Measurements from ENCODE around the gene GOLGA1.
"Not testable (repeated sequence)": the region's sequence is repeated elsewhere in the genome, so short reads cannot be mapped to it uniquely, and the experiment has no call there.

Gene GOLGA1

DNA sequence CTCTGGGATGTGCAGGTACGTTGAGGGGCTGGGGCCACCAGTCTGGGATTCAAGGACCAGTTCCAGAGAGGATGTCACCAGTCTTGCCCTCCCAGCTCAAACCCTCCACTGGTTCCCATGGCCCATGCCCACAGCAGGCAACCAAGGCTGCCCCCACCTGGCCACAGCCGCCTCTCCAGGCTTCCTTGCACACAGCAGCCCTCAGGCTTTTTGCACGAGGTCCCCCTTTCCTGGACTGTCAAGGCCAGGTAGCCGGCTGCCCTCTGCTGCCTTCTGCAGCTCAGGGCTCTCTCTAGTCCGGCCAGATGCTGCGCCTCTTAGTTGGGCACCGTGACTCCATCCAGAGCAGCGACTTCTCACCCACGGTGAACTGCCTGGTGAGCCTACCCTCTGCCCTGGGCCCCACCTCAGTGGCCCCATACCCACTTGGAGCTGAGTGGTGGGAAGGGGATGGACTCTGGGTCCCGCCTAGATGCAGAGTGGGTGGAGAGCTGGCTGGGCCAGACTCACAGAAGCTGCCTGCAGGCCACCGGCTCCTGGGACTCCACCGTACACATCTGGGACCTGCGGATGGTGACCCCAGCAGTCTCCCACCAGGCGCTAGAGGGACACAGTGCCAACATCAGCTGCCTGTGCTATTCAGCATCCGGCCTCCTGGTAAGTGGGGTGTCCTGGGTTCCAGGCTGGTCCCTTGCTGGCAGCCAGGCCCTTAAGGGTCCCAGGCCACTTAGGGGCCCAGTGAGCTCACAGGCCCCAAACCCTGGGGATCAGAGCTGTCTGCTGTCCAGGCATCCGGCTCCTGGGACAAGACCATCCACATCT is 84.7 kb downstream of the GOLGA1 start:
- DNase-seq: no peak

DNA sequence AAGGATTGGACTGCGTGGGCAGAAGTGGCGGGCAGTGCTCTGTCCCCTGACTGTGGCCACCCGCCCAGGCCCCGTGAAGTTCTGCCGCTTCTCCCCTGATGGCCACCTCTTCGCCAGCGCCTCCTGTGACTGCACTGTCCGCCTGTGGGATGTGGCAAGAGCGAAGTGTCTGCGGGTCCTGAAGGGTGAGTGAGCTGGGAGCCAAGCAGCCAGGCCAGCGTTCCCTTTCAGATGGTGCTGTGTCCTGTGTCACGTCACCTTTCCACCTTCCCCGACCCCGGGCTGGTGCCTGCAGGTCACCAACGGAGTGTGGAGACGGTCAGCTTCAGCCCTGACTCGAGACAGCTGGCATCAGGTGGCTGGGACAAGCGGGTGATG is 85.3 kb downstream of the GOLGA1 start:
- no peak for DNase-seq

DNA sequence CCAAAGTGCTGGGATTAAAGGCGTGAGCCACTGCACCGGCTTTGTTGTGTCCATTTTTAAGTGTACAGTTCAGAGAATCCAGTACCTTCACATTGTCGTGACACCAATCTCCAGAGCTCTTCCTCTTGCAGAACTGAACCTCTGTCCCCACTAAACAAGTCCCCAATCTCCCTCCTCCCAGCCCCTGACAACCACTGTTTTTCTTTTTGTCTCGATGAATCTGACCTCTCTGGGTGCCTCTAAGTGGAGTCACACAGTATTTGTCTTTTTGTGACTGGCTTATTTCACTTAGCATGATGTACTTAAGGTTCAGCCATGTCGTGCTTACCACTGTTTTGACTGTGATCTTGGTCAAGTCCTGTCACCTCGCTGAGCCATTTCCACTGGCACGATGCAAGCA is 86.1 kb downstream of the GOLGA1 start:
- DNase-seq: no peak

DNA sequence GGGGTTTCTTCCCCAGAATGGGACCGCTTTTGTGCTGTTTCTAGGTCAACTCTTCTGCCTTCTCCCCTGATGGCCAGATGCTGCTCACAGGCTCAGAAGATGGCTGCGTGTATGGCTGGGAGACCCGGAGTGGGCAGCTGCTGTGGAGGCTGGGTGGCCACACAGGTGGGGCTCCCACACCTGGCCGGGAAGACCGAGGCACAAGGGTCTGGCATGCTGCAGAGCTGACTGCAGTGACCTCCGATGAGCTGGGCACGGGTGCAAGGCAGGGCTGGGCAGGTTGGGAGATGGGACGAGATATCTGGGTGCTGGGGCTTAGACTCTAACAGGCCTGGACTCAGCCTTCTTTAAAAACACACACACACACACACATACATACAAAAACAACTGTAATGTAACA is 86.7 kb downstream of the GOLGA1 start:
- no peak for DNase-seq

DNA sequence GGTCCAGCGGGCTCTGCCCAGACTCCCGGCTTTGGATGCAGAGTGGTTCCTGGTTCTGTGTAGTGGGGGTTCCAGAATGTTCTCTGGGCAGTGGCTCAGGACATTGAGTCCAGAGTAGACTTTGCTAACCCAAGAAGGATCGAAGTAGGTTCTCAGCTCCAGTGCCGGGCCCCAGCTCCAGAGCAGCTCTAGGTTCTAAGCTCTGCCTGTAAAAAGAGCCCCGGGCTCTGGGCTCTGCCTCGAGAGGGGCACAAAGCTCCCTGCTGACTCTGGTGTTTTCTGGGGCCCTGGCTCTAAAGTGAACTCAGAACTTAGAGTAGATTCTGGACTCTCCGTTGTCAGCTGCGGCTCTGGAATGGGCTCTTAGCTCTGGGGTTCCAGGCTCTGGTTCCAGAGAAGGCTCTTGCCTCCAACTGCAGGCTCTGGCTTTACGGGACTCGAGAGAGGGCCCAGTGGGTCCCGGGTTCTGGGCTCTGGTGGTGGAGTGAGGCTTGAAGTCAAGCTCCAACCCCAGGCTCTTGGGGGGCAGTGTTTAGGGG is 87.2 kb downstream of the GOLGA1 start:
- no peak for DNase-seq

DNA sequence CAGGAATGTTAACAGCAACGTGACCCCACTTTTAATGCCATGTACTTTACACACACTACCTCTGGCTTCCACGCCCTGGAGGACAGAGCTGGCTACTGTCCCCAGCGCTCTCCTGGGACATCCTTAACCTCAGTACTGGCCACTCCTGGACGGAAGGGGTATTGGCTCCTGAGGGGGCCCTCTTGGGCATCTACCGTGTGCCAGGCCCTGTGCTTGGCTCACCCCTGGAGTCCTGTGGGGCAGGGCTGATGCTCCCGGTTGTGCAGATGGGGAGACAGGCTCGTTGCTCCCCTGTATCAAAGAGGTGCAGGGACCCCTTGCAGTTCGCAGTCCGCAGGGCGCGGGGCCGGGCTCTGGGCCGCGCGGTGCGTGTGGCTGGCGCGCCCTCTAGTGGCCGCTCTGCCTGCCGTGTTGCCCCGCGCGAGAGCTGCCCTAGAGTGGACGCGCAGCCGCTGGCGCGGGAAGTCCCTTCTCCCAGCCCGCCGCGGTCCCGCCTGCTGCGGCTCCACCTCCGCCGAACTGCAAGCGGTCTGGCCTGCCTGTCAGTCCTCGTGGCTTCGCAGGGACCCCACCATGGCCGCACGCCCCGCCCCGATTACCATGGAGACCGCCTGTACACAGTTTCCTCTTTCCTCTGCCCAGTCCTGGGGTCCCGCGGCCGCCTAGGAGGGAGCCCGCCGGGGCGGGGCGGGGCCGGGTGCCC is 87.9 kb downstream of the GOLGA1 start, which contains the start of gene WDR38:
Gene WDR38, plus strand, starts transcription at position 632 of the 703 bp plus-strand sequence. CDS start 72 bp downstream, outside the sequence.
- DNase-seq: peak; percentile 59

DNA sequence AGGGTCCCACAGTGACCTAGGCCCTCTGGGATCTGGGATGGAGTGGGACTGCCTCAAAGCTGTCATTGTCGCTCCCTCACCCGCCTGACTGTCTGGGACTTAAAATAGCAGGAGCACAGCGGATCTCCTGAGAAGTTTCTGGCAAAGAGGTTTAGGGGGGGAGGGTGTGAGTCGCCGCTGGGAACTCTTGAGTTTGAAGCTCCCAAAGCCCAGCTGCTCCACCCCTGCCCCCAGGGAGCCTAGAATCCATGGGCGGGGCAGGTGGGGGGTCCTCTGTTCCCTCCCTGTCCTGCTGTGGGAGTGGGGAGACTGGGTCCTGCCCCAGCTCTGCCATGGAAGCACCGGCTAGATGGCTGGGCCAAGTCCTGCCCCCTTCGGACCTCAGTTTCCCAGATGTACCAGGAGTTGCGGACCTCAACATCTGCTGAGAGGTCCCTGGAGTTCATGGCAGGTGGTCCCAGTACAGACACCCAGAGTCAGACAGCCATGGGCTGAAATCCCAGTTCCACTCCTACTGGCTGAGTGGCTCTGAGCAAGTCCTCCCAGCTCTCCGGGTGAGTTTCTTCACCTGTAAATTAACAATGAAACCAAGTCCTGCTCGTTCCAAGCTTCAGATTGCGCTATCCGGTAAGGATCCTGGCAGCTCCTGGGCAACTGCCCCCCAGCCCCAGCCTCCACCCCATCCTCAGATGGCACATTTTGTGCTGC is 88.6 kb downstream of the GOLGA1 start:
- no peak for DNase-seq

DNA sequence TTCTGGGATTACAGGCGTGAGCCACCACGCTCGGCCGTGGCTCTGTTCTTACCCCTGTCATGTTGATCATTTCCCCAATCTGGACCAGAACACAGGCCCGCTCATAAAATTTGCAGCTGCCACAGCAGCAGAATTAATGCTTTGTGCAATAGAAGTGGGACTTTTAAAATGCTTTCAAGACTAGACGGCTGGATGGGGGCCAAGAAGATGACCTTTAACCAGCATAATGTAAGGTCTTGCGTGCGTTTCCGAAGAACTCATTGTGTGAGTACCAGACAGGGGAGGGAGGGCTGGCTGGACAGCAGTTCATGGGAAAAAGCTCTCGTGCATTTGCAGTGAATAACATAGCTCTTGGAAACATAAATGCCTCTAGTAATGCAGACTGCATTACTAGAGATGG is 91.1 kb downstream of the GOLGA1 start:
- DNase-seq: peak; percentile 56

DNA sequence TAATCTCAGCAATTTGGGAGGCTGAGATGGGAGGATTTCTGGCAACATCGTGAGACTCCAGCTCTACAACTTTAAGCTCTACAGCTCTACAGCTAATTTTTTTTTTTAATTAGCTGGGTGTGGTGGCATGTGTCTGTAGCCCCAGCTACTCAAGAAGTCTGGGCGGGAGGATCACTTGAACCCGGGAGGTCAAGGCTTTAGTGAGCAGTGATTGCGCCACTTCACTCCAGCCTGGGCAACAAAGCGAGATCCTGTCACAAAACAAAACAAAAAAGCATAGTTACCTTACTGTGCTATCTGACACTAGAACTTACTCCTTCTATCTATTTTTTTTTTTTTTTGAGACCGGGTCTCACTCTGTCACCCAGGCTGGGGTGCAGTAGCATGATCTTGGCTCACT is 93.9 kb downstream of the GOLGA1 start:
- DNase-seq: no peak

DNA sequence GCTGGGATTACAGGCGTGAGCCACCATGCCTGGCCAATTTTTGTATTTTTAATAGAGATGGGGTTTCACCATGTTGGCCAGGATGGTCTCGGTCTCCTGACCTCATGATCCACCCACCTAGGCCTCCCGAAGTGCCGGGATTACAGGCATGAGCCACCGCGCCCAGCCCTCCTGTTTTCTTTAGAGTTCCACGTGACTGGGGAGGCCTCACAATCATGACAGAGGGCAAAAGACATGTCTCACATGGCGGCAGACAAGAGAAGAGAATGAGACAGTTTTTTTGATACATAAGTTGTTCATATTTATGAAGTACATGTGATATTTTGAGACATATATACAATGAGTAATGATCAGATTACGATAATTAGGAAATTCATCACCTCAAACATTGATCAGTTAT is 94.4 kb downstream of the GOLGA1 start:
- not testable (repeated sequence) for DNase-seq

DNA sequence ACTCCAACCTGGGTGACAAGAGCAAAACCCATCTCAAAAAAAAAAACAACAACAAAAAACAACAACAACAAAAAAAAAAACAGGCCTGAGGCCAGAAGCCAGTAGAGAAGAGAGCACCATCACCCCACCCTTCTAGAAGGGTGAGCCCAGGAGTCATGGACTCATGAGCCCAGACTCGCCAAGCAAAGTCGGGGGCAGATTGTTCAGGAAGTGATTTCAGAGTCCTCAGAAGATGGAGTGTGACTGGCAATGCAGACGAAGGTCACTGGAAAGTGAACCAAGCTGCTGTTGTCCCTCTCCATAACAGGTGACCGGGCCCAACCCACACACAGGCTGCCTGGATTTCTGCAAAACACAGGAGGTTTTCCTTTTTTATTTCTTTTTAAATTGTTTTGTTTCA is 96.6 kb downstream of the GOLGA1 start:
- DNase-seq: no peak

DNA sequence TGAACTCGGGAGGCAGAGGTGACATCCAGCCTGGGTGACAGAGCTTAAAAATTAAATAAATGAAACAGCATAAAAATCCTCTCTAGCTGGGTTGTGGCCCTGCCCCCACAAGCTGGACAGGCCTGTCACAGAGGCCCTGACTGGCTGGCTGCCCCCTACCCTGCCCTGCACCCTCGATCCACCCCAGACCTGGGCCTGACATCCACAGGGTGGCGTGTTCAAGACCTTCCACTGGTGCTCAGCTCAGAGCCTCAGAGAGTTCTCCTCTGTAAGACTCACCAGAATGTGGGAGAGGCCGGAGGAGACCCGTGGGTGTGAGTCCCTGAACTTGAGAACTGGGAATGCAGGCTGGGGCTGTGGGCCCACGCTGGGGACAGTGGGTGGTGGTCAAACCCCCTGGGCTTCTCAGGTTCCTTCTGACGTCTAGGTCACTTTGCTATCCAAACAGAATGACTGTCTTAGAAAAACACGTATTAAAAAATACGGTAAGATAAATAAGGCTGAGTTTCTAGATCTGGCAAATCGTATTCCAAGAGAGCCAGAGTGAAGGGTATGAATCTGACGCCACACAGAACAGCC is 97.3 kb downstream of the GOLGA1 start:
- no peak for DNase-seq

DNA sequence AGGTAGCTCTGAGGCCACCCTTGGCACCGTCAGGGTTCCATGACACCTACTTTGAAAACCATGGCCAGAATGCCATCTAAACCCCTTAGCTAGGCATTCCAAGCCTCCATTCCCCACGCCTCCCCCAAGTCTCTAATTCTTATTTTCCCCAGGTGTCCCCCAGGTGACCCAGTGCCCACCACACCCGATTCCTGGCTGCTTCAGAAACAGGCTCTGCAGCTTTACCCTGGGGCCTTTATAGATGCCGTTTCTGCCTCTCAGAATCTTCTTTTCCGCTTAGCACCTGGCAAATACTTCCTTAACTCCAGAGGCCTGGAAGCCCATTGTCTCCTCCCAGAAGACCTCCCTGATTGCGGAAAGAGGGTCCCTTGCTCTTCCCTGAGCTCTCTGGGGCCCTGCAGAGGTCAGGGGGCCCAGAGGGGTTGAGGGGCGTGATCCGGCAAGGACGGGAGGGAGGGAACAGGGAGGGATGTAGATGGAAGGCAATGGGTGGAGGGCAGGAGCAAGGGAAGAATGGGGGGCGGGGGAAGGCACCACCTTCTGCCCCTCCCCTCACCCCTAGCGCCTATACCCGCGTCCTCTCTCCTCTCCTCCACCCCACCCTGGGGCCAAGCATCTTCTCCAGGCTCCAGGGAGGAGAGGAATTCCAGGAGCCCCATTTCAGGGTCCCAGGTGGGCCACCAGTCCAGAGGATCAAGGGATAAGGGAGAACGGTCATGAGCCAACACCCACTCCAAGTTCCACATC is 99.6 kb downstream of the GOLGA1 start:
- no peak for DNase-seq

DNA sequence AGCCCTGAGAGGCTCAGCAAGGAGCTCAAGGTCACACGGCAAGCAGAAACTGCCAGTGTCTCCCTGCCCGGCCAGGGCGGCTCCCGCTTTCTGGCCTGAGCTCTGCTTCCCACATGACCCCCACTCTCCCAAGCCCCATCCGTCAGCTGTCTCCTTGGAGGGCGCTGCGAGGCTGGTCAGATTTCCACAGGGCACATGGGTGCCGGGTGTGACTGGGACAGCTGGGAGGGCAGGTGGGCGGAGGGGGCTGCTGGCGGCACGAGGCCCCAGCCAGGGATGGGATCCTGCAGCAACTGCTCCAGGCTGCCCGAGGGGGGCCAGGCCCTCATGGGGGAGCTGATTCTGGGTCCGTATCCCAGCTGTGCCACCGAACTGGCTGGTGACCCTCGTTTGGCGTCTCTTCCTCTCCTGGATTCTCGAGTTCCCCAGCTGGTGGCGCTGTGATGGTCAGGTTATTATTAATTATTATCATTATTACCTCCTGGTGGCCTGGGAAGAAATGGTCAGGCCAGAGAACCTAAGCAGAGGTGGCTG is 100.5 kb downstream of the GOLGA1 start:
- no peak for DNase-seq

DNA sequence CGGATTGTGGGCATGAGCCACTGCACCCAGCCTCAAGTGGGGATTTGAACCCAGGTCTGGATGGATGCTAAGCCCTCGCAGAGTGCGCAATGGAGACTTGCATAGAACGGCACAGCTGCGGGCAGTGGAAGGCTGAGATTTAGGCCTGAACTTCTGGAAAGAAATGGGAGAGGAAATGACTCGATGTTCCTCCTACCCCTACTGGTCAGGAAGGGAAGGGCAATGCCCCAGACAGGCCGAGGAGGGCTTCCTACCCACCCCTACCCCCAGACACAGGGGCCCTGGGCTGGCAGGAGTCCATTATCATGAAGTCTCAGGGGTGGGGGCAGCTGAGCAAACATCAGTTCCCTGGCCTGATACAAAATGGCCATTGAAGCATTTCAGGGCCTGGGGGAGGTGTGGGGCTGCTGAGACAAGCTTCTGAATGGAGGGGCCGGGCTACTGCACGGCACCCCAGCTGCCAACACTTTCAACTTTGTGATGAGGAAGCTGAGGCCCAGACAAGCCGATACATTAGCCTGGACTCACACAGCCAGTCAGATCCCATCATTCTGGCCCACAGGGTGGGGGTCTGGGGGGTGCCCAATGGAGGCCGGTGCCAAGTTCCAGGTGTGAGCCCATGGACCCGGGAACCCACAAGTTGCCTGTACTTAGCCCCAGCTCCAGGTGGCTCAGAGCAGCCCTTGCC is 101.1 kb downstream of the GOLGA1 start:
- peak; percentile 28 for DNase-seq

DNA sequence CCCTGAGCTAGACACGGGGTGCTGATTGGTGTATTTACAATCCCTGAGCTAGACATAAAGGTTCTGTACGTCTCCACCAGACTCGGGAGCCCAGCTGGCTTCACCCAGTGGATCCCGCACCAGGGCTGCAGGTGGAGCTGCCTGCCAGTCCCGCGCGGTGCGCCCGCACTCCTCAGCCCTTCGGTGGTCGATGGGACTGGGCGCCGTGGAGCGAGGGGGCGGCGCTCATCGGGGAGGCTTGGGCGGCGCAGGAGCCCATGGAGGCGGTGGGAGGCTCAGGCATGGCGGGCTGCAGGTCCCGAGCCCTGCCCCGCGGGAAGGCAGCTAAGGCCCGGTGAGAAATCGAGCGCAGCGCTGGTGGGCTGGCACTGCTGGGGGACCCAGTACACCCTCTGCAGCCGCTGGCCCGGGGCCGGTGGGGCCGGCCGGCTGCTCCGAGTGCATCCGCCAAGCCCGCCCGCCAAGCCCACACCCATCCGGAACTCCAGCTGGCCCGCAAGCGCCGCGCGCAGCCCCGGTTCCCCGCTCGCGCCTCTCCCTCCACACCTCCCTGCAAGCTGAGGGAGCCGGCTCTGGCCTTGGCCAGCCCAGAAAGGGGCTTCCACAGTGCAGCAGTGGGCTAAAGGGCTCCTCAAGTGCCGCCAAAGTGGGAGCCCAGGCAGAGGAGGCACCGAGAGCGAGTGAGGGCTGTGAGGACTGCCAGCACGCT is 102.2 kb downstream of the GOLGA1 start:
- not testable (repeated sequence) for DNase-seq

DNA sequence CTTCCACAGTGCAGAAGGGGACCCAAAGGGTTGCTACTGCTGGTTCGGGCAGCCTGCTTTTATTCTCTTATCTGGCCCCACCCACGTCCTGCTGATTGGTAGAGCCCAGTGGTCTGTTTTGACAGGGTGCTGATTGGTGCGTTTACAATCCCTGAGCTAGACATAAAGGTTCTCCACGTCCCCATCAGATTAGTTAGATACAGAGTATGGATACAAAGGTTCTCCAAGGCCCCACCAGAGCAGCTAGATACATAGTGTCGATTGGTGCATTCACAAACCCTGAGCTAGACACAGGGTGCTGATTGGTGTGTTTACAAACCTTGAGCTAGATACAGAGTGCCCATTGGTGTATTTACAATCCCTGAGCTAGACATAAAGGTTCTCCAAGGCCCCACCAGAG is 102.8 kb downstream of the GOLGA1 start:
- not testable (repeated sequence) for DNase-seq

DNA sequence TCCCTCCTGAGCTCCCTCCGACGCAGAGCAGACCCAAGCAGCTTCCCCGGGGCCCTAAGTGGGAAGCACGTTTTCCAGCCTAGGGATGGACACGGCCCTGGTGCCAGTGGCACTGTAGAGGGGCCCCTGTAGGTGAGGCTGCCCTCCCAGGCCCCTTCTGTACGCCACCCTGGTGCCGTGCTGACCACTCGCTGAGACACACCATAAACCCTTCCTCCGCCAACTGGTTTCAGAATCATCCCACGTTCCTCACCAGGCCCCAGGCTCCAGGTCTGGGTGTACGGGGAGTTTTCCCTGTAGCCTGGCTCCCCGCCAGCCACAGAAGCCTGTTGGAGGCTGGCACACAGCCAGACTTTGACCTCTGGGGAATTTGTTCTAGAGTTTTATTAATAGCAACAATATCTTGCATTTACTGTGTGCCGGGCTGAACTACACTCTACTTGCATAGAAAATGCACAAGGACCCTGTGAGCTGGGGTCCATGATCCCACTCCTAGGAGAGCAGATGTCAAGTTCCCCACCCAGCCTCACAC is 105.8 kb downstream of the GOLGA1 start:
- DNase-seq: peak; percentile 80

DNA sequence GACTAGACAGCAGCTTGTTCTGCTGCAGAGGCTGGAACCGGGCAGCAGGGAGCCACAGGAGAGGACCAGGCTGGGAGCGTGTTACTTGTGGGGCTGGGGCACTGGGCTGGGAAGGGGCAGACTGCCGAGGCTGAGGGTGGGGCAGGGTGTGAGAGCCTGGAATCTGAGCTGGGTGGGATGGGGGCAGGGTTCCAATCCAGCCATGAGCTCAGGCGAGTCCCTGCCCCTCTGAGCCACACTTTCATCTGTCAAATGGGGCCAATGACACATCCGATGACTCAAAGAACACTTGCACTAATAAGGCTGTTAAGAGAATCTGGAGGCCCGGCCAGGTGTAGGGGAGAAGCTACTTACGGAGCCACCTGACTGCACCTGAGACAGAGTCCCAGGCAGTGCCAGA is 106.3 kb downstream of the GOLGA1 start:
- DNase-seq: peak; percentile 58
